Measurements from ENCODE around the gene ZNF225. TPM values are rescaled to one million over a fixed set of nuclear protein-coding genes. Genes with fewer than 3 reads are reported as not detected.
"Not testable (repeated sequence)": the region's sequence is repeated elsewhere in the genome, so short reads cannot be mapped to it uniquely, and the experiment has no call there.

The ZNF225 gene
- total RNA-seq, 2 experiments from 2014 or later = 2.1 to 2.2 TPM

GRCh38 chr19:44112802-44113137 is 429 bp upstream of the ZNF225 start:
- CTCF ChIA-PET = no interaction called here

GRCh38 chr19:44113784-44114390 is 688 bp downstream of the ZNF225 start:
- intact Hi-C loops (cut with micrococcal nuclease) = loop anchor here (1.0 to 5.0 kb wide), 7 partner anchors 20 to 388 kb away; partner anchors contain the start of genes ZNF180, ZNF224, ZNF226 and ZNF230
- Mint-ChIP-seq H3K9me3 (peaks cover 24% of the 10 kb centered on the region), H3K27me3 (ENCODE audit: low read depth) (no peaks in the 10 kb centered on the region), H3K4me3 (peak overlapping the region; percentile 95), H3K4me1 (ENCODE audit: low read depth) (peaks cover 16% of the 10 kb centered on the region), H3K36me3 (ENCODE audit: low read depth) (peaks cover 31% of the 10 kb centered on the region), H3K27ac (peak overlapping the region; percentile 5)
- CTCF ChIA-PET = interaction anchor here (0.7 to 0.9 kb wide), 3 partner anchors 51 to 512 kb away, joined by 3 to 4 read pairs (median 3); partner anchors contain the start of gene ZNF226
- no peak for DNase-seq

More at GRCh38 chr19:44112802-44113137, 429 bp upstream of the ZNF225 start:
- no peak for DNase-seq
- Mint-ChIP-seq H3K27me3 (ENCODE audit: low read depth) (no peaks in the 10 kb centered on the region), H3K9me3 (peaks cover 30% of the 10 kb centered on the region), H3K36me3 (ENCODE audit: low read depth) (peaks cover 29% of the 10 kb centered on the region), H3K4me1 (ENCODE audit: low read depth) (peaks cover 16% of the 10 kb centered on the region), H3K27ac (no peak overlapping the region), H3K4me3 (peak overlapping the region; percentile 95)
- intact Hi-C loops (cut with micrococcal nuclease) = loop anchor here (1.0 to 5.0 kb wide), 7 partner anchors 18 to 390 kb away; partner anchors contain the start of genes ZNF180, ZNF224, ZNF226 and ZNF230

- peaks cover 90% of the 10 kb centered on the region for H3K36me3 Mint-ChIP-seq (ENCODE audit: low read depth)
- H3K4me1 Mint-ChIP-seq (ENCODE audit: low read depth); H3K27ac Mint-ChIP-seq; intact Hi-C loops (cut with micrococcal nuclease); H3K27me3 Mint-ChIP-seq (ENCODE audit: low read depth); CTCF ChIA-PET; DNase-seq; H3K4me3 Mint-ChIP-seq: not testable (repeated sequence)
- H3K9me3 Mint-ChIP-seq = peaks cover 47% of the 10 kb centered on the region
Observed at GRCh38 chr19:44121162-44121561, 8.0 kb downstream of the ZNF225 start.

DNA sequence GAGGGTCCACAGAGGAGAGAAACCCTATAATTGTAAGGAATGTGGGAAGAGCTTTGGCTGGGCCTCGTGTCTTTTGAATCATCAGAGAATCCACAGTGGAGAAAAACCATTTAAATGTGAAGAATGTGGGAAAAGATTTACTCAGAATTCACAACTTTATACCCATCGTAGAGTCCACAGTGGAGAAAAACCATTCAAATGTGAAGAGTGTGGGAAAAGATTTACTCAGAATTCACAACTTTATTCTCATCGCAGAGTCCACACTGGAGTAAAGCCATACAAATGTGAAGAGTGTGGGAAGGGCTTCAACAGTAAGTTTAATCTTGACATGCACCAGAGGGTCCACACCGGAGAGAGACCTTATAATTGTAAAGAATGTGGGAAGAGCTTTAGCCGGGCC is 18.8 kb downstream of the ZNF225 start:
- Mint-ChIP-seq H3K27me3 (ENCODE audit: low read depth) (no peaks in the 10 kb centered on the region), H3K36me3 (ENCODE audit: low read depth) (peaks cover 39% of the 10 kb centered on the region), H3K27ac (no peak overlapping the region), H3K4me3 (no peak overlapping the region), H3K4me1 (ENCODE audit: low read depth) (no peaks in the 10 kb centered on the region), H3K9me3 (peaks cover 25% of the 10 kb centered on the region)
- DNase-seq = no peak
- intact Hi-C loops (cut with micrococcal nuclease) = no loop called here
- CTCF ChIA-PET = no interaction called here

GRCh38 chr19:44141191-44142058 is 28.2 kb downstream of the ZNF225 start, which contains the start of gene ZNF234:
TSS of gene ZNF234 (plus strand) at chr19:44141554. CDS start at chr19:44144633, 3,079 bp downstream.
- CTCF ChIA-PET = interaction anchor here (1.0 kb wide), 1 partner anchor 46 kb away, joined by 5 read pairs; no protein-coding TSS in a partner anchor
- intact Hi-C loops (cut with micrococcal nuclease) = loop anchor here (1.0 to 2.0 kb wide), 2 partner anchors 24 to 71 kb away; partner anchors contain the start of genes ZNF226 and ZNF227
- Mint-ChIP-seq H3K27ac (peak within 1 kb of the TSS; percentile 85), H3K27me3 (ENCODE audit: low read depth) (no peaks in the 10 kb centered on the region), H3K4me1 (ENCODE audit: low read depth) (peaks cover 16% of the 10 kb centered on the region), H3K36me3 (ENCODE audit: low read depth) (peaks cover 28% of the 10 kb centered on the region), H3K9me3 (peaks cover 11% of the 10 kb centered on the region), H3K4me3 (peak within 1 kb of the TSS; percentile 92)
- DNase-seq = peak; percentile 72

DNA sequence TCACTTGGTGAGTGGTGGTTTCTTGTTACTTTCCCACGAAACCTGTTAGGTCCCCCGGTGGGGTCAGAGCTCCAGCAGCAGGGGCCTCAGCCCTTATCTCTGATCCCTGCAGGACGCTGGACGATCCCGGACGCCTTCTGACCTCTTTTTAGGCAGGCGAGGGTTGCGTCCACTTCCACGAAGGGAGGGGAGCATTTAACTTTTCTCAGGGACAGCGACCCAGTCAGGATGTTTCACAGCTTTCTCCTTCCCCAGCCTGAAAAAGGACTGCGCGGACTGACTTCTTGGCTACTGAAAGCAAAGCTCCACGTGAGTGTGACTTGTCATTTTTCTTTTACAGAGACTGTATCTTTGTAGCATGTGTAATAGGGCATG is 28.8 kb downstream of the ZNF225 start:
- no peaks in the 10 kb centered on the region for H3K27me3 Mint-ChIP-seq (ENCODE audit: low read depth)
- peaks cover 11% of the 10 kb centered on the region for H3K9me3 Mint-ChIP-seq
- H3K27ac Mint-ChIP-seq = peak overlapping the region; percentile 85
- peak overlapping the region; percentile 92 for H3K4me3 Mint-ChIP-seq
- peaks cover 16% of the 10 kb centered on the region for H3K4me1 Mint-ChIP-seq (ENCODE audit: low read depth)
- intact Hi-C loops (cut with micrococcal nuclease) = no loop called here
- peaks cover 30% of the 10 kb centered on the region for H3K36me3 Mint-ChIP-seq (ENCODE audit: low read depth)
- CTCF ChIA-PET = interaction anchor here (0.5 to 1.0 kb wide), 2 partner anchors 47 to 289 kb away, joined by 3 to 5 read pairs; no protein-coding TSS in a partner anchor
- DNase-seq = peak; percentile 11

GRCh38 chr19:44149776-44150175 is 36.6 kb downstream of the ZNF225 start:
- H3K27ac Mint-ChIP-seq = no peak overlapping the region
- no peaks in the 10 kb centered on the region for H3K4me1 Mint-ChIP-seq (ENCODE audit: low read depth)
- peaks cover 87% of the 10 kb centered on the region for H3K36me3 Mint-ChIP-seq (ENCODE audit: low read depth)
- no peak overlapping the region for H3K4me3 Mint-ChIP-seq
- CTCF ChIA-PET = no interaction called here
- no peaks in the 10 kb centered on the region for H3K27me3 Mint-ChIP-seq (ENCODE audit: low read depth)
- intact Hi-C loops (cut with micrococcal nuclease) = no loop called here
- peaks cover 37% of the 10 kb centered on the region for H3K9me3 Mint-ChIP-seq
- no peak for DNase-seq

- intact Hi-C loops (cut with micrococcal nuclease) = no loop called here
- no peaks in the 10 kb centered on the region for H3K4me1 Mint-ChIP-seq (ENCODE audit: low read depth)
- no peak overlapping the region for H3K27ac Mint-ChIP-seq
Observed at GRCh38 chr19:44151491-44151890, 38.3 kb downstream of the ZNF225 start.

GRCh38 chr19:44156475-44156874 is 43.3 kb downstream of the ZNF225 start:
- intact Hi-C loops (cut with micrococcal nuclease) = no loop called here
- no peaks in the 10 kb centered on the region for H3K4me1 Mint-ChIP-seq (ENCODE audit: low read depth)
- H3K36me3 Mint-ChIP-seq (ENCODE audit: low read depth) = peaks cover 61% of the 10 kb centered on the region
- no peak overlapping the region for H3K4me3 Mint-ChIP-seq
- no peak overlapping the region for H3K27ac Mint-ChIP-seq
- peaks cover 54% of the 10 kb centered on the region for H3K9me3 Mint-ChIP-seq
- CTCF ChIA-PET = no interaction called here
- no peak for DNase-seq
- no peaks in the 10 kb centered on the region for H3K27me3 Mint-ChIP-seq (ENCODE audit: low read depth)

More at GRCh38 chr19:44151491-44151890, 38.3 kb downstream of the ZNF225 start:
- no peaks in the 10 kb centered on the region for H3K27me3 Mint-ChIP-seq (ENCODE audit: low read depth)
- peaks cover 39% of the 10 kb centered on the region for H3K9me3 Mint-ChIP-seq
- peaks cover 82% of the 10 kb centered on the region for H3K36me3 Mint-ChIP-seq (ENCODE audit: low read depth)
- DNase-seq = no peak
- CTCF ChIA-PET = interaction anchor here (0.6 kb wide), 1 partner anchor 557 kb away, joined by 7 read pairs; no protein-coding TSS in a partner anchor
- no peak overlapping the region for H3K4me3 Mint-ChIP-seq

- Mint-ChIP-seq H3K4me3 (no peak overlapping the region), H3K36me3 (ENCODE audit: low read depth) (peaks cover 34% of the 10 kb centered on the region), H3K9me3 (peaks cover 40% of the 10 kb centered on the region), H3K27ac (no peak overlapping the region), H3K27me3 (ENCODE audit: low read depth) (no peaks in the 10 kb centered on the region), H3K4me1 (ENCODE audit: low read depth) (peaks cover 27% of the 10 kb centered on the region)
- CTCF ChIA-PET = no interaction called here
- no peak for DNase-seq
- intact Hi-C loops (cut with micrococcal nuclease) = loop anchor here (10.0 kb wide), 1 partner anchor 159 kb away; the partner anchor contains the start of gene ZNF230
Observed at GRCh38 chr19:44163789-44164188, 50.6 kb downstream of the ZNF225 start.

DNA sequence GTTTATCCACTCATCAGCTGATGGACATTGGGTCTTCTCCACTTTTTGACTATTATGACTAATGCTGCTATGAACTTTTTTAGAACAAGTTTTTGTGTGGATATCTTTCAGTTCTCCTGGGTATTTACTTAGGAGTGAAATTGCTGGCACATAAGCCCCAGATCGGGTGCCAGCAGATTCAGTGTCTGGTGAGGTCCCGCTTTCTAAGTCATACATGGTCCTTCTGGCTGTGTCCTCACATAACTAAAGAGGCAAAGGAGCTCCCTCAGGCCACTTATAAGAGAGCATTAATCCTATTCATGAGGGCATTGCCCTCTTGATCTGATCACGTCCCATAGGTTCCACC is 51.1 kb downstream of the ZNF225 start:
- Mint-ChIP-seq H3K27me3 (ENCODE audit: low read depth) (no peaks in the 10 kb centered on the region), H3K9me3 (peaks cover 36% of the 10 kb centered on the region), H3K36me3 (ENCODE audit: low read depth) (peaks cover 37% of the 10 kb centered on the region), H3K4me1 (ENCODE audit: low read depth) (peaks cover 27% of the 10 kb centered on the region), H3K27ac (peak overlapping the region; percentile 93), H3K4me3 (peak overlapping the region; percentile 94)
- intact Hi-C loops (cut with micrococcal nuclease) = loop anchor here (10.0 kb wide), 1 partner anchor 159 kb away; the partner anchor contains the start of gene ZNF230
- DNase-seq = no peak
- CTCF ChIA-PET = interaction anchor here (1.4 kb wide), 1 partner anchor 51 kb away, joined by 3 read pairs; no protein-coding TSS in a partner anchor
